Measurements from ENCODE around the gene ETS2. TPM values are rescaled to one million over a fixed set of nuclear protein-coding genes. Genes with fewer than 3 reads are reported as not detected.

ETS2 gene
- total and polyA plus RNA-seq, 10 of the 15 experiments (the other 5 are each of a cell fraction or from before 2014, with no cell fraction given), result 0.52 to 8.6 (median 3.8) TPM

- TF ChIP-seq, protein P1, sequence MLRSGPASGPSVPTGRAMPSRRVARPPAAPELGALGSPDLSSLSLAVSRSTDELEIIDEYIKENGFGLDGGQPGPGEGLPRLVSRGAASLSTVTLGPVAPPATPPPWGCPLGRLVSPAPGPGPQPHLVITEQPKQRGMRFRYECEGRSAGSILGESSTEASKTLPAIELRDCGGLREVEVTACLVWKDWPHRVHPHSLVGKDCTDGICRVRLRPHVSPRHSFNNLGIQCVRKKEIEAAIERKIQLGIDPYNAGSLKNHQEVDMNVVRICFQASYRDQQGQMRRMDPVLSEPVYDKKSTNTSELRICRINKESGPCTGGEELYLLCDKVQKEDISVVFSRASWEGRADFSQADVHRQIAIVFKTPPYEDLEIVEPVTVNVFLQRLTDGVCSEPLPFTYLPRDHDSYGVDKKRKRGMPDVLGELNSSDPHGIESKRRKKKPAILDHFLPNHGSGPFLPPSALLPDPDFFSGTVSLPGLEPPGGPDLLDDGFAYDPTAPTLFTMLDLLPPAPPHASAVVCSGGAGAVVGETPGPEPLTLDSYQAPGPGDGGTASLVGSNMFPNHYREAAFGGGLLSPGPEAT (IDR thresholded peaks at IDR 0.05; ENCODE audit: low read depth), result peak; percentile 44; the same call in 1 of the 2 replicates
- peak; percentile 74 for TF ChIP-seq RUNX3 (IDR thresholded peaks at IDR 0.05; ENCODE audit: low read length)
- no peak for TF ChIP-seq STAT1 (conservative IDR thresholded peaks at IDR 0.05)
- TF ChIP-seq ZBTB4 (CRISPR knock-in tag; IDR thresholded peaks at IDR 0.05), result no peak
- TF ChIP-seq SMAD5 (IDR thresholded peaks at IDR 0.05; ENCODE audit: low read depth), result no peak
- TF ChIP-seq, protein P2, sequence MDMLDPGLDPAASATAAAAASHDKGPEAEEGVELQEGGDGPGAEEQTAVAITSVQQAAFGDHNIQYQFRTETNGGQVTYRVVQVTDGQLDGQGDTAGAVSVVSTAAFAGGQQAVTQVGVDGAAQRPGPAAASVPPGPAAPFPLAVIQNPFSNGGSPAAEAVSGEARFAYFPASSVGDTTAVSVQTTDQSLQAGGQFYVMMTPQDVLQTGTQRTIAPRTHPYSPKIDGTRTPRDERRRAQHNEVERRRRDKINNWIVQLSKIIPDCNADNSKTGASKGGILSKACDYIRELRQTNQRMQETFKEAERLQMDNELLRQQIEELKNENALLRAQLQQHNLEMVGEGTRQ (IDR thresholded peaks at IDR 0.05; ENCODE audit: borderline replicate concordance, low read depth, low read length), result no peak
- peak; percentile 49 for TF ChIP-seq MEF2B (IDR thresholded peaks at IDR 0.05; ENCODE audit: partially characterized antibody, poor library complexity, severe bottlenecking)
- 0 out of 2 replicates have a peak, but pooled peaks have one; percentile 15 for TF ChIP-seq ATF2 (IDR thresholded peaks at IDR 0.05; ENCODE audit: low read length)
- TF ChIP-seq, protein P3, sequence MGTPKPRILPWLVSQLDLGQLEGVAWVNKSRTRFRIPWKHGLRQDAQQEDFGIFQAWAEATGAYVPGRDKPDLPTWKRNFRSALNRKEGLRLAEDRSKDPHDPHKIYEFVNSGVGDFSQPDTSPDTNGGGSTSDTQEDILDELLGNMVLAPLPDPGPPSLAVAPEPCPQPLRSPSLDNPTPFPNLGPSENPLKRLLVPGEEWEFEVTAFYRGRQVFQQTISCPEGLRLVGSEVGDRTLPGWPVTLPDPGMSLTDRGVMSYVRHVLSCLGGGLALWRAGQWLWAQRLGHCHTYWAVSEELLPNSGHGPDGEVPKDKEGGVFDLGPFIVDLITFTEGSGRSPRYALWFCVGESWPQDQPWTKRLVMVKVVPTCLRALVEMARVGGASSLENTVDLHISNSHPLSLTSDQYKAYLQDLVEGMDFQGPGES (IDR thresholded peaks at IDR 0.05), result no peak
- TF ChIP-seq BMI1 (IDR thresholded peaks at IDR 0.05; ENCODE audit: borderline replicate concordance), result no peak
- no peak for TF ChIP-seq TCF7 (IDR thresholded peaks at IDR 0.05; ENCODE audit: borderline replicate concordance)
- TF ChIP-seq KLF5 (IDR thresholded peaks at IDR 0.05; ENCODE audit: partially characterized antibody), result no peak
- no peak for TF ChIP-seq EP300 (IDR thresholded peaks at IDR 0.05; ENCODE audit: borderline replicate concordance in 1 of 2, control insufficient read depth in 1 of 2, low read depth in 2 of 2, low read length in 2 of 2)
- TF ChIP-seq, protein P4, sequence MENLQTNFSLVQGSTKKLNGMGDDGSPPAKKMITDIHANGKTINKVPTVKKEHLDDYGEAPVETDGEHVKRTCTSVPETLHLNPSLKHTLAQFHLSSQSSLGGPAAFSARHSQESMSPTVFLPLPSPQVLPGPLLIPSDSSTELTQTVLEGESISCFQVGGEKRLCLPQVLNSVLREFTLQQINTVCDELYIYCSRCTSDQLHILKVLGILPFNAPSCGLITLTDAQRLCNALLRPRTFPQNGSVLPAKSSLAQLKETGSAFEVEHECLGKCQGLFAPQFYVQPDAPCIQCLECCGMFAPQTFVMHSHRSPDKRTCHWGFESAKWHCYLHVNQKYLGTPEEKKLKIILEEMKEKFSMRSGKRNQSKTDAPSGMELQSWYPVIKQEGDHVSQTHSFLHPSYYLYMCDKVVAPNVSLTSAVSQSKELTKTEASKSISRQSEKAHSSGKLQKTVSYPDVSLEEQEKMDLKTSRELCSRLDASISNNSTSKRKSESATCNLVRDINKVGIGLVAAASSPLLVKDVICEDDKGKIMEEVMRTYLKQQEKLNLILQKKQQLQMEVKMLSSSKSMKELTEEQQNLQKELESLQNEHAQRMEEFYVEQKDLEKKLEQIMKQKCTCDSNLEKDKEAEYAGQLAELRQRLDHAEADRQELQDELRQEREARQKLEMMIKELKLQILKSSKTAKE (IDR thresholded peaks at IDR 0.05; ENCODE audit: low read depth, poor library complexity, severe bottlenecking), result no peak
- TF ChIP-seq IKZF1 (conservative IDR thresholded peaks at IDR 0.05), result peak; percentile 34; the same call in 1 of the 2 replicates
- no peak for TF ChIP-seq CHD2 (IDR thresholded peaks at IDR 0.05; ENCODE audit: borderline replicate concordance, low read depth, low read length)
- TF ChIP-seq MTA2 (IDR thresholded peaks at IDR 0.05; ENCODE audit: low read depth), result 0 out of 2 replicates have a peak, but pooled peaks have one; percentile 16
- TF ChIP-seq JUNB (IDR thresholded peaks at IDR 0.05), result peak; percentile 43; the same call in 1 of the 2 replicates
Observed at GRCh38 chr21:38780879-38781278, 24.9 kb upstream of the ETS2 start (continued).
